ENCODE data around the gene STRBP. TPM values are rescaled to one million over a fixed set of nuclear protein-coding genes. Genes with fewer than 3 reads are reported as not detected.
A peak's percentile ranks its signal among the peaks of the same experiment; 100 is the strongest.

STRBP gene
- total and polyA plus RNA-seq, 5 donors from 2014 or later: 14.9 to 18.2 (median 15.4) TPM

GRCh38 chr9:123090956-123091355 lies 177.4 kb downstream of the STRBP start:
- peaks cover 51% of the 10 kb centered on the region for H3K36me3 Mint-ChIP-seq

GRCh38 chr9:123090198-123090896 lies 178.0 kb downstream of the STRBP start:
- Histone ChIP-seq H3K27me3 (ENCODE audit: control insufficient read depth, insufficient read depth, low read length) (no peaks in the 10 kb centered on the region), H3K4me1 (ENCODE audit: control insufficient read depth, insufficient read depth, low read length, poor library complexity, severe bottlenecking) (no peaks in the 10 kb centered on the region), H3K9me3 (ENCODE audit: control insufficient read depth in 2 of 2, low read length in 2 of 2) (no peaks in the 10 kb centered on the region), H3K4me3 (ENCODE audit: low read depth, low read length) (no peak overlapping the region), H3K27ac (ENCODE audit: insufficient read depth, low read length, poor library complexity, severe bottlenecking) (no peak overlapping the region), H3K36me3 (ENCODE audit: control insufficient read depth, insufficient read depth, low read length) (peaks cover 50% of the 10 kb centered on the region)
- Mint-ChIP-seq H3K36me3 (peaks cover 49% of the 10 kb centered on the region), H3K27me3 (no peaks in the 10 kb centered on the region), H3K4me3 (no peak overlapping the region), H3K9me3 (no peaks in the 10 kb centered on the region), H3K27ac (peak overlapping the region in 1 of 3 donors; percentile 49), H3K4me1 (no peaks in the 10 kb centered on the region)
- no peak for DNase-seq
- ATAC-seq (ENCODE audit: low read depth in 2 of 2): no peak

More at GRCh38 chr9:123090956-123091355, 177.4 kb downstream of the STRBP start:
- Mint-ChIP-seq H3K4me1 (no peaks in the 10 kb centered on the region), H3K9me3 (no peaks in the 10 kb centered on the region), H3K4me3 (no peak overlapping the region), H3K27ac (no peak overlapping the region), H3K27me3 (no peaks in the 10 kb centered on the region)
- H3K27me3 ChIP-seq (ENCODE audit: control insufficient read depth, insufficient read depth, low read length): no peaks in the 10 kb centered on the region
- H3K4me3 ChIP-seq (ENCODE audit: low read depth, low read length): no peak overlapping the region
- no peak for DNase-seq
- no peaks in the 10 kb centered on the region for H3K9me3 ChIP-seq (ENCODE audit: control insufficient read depth in 2 of 2, low read length in 2 of 2)
- ATAC-seq (ENCODE audit: low read depth in 2 of 2): no peak
- H3K36me3 ChIP-seq (ENCODE audit: control insufficient read depth, insufficient read depth, low read length): peaks cover 52% of the 10 kb centered on the region
- H3K27ac ChIP-seq (ENCODE audit: insufficient read depth, low read length, poor library complexity, severe bottlenecking): no peak overlapping the region
- no peaks in the 10 kb centered on the region for H3K4me1 ChIP-seq (ENCODE audit: control insufficient read depth, insufficient read depth, low read length, poor library complexity, severe bottlenecking)

- H3K4me3 Mint-ChIP-seq: no peak overlapping the region
These were observed 178.6 kb downstream of the STRBP start for GRCh38 chr9:123089790-123090189.

GRCh38 chr9:123089040-123089439 lies 179.3 kb downstream of the STRBP start:
- peaks cover 56% of the 10 kb centered on the region for H3K36me3 Mint-ChIP-seq
- H3K27ac Mint-ChIP-seq: peak overlapping the region; percentile 7 to 44 (median 43)

More at GRCh38 chr9:123089790-123090189, 178.6 kb downstream of the STRBP start:
- H3K27ac ChIP-seq (ENCODE audit: insufficient read depth, low read length, poor library complexity, severe bottlenecking): no peak overlapping the region
- no peak for ATAC-seq (ENCODE audit: low read depth in 2 of 2)
- Mint-ChIP-seq H3K27ac (peak overlapping the region in 1 of 3 donors; percentile 49), H3K36me3 (peaks cover 51% of the 10 kb centered on the region), H3K27me3 (no peaks in the 10 kb centered on the region), H3K4me1 (no peaks in the 10 kb centered on the region), H3K9me3 (no peaks in the 10 kb centered on the region)
- no peak for DNase-seq
- no peaks in the 10 kb centered on the region for H3K9me3 ChIP-seq (ENCODE audit: control insufficient read depth in 2 of 2, low read length in 2 of 2)
- H3K36me3 ChIP-seq (ENCODE audit: control insufficient read depth, insufficient read depth, low read length): peaks cover 55% of the 10 kb centered on the region
- no peaks in the 10 kb centered on the region for H3K4me1 ChIP-seq (ENCODE audit: control insufficient read depth, insufficient read depth, low read length, poor library complexity, severe bottlenecking)
- H3K4me3 ChIP-seq (ENCODE audit: low read depth, low read length): no peak overlapping the region
- H3K27me3 ChIP-seq (ENCODE audit: control insufficient read depth, insufficient read depth, low read length): no peaks in the 10 kb centered on the region

GRCh38 chr9:123087359-123087888 lies 181.0 kb downstream of the STRBP start:
- H3K36me3 Mint-ChIP-seq: peaks cover 52% of the 10 kb centered on the region

More at GRCh38 chr9:123089040-123089439, 179.3 kb downstream of the STRBP start:
- Histone ChIP-seq H3K36me3 (ENCODE audit: control insufficient read depth, insufficient read depth, low read length) (peaks cover 60% of the 10 kb centered on the region), H3K4me3 (ENCODE audit: low read depth, low read length) (no peak overlapping the region), H3K27me3 (ENCODE audit: control insufficient read depth, insufficient read depth, low read length) (no peaks in the 10 kb centered on the region), H3K4me1 (ENCODE audit: control insufficient read depth, insufficient read depth, low read length, poor library complexity, severe bottlenecking) (no peaks in the 10 kb centered on the region), H3K9me3 (ENCODE audit: control insufficient read depth in 2 of 2, low read length in 2 of 2) (no peaks in the 10 kb centered on the region), H3K27ac (ENCODE audit: insufficient read depth, low read length, poor library complexity, severe bottlenecking) (no peak overlapping the region)
- no peak for DNase-seq
- Mint-ChIP-seq H3K9me3 (no peaks in the 10 kb centered on the region), H3K4me3 (no peak overlapping the region), H3K4me1 (no peaks in the 10 kb centered on the region), H3K27me3 (no peaks in the 10 kb centered on the region)
- ATAC-seq (ENCODE audit: low read depth in 2 of 2): no peak

GRCh38 chr9:123085916-123086315 lies 182.5 kb downstream of the STRBP start:
- no peaks in the 10 kb centered on the region for H3K9me3 ChIP-seq (ENCODE audit: control insufficient read depth in 2 of 2, low read length in 2 of 2)

More at GRCh38 chr9:123087359-123087888, 181.0 kb downstream of the STRBP start:
- Mint-ChIP-seq H3K4me1 (no peaks in the 10 kb centered on the region), H3K27me3 (no peaks in the 10 kb centered on the region), H3K9me3 (no peaks in the 10 kb centered on the region), H3K4me3 (no peak overlapping the region), H3K27ac (peak overlapping the region in 1 of 3 donors; percentile 69)
- no peaks in the 10 kb centered on the region for H3K4me1 ChIP-seq (ENCODE audit: control insufficient read depth, insufficient read depth, low read length, poor library complexity, severe bottlenecking)
- H3K36me3 ChIP-seq (ENCODE audit: control insufficient read depth, insufficient read depth, low read length): peaks cover 54% of the 10 kb centered on the region
- no peak overlapping the region for H3K4me3 ChIP-seq (ENCODE audit: low read depth, low read length)
- H3K9me3 ChIP-seq (ENCODE audit: control insufficient read depth in 2 of 2, low read length in 2 of 2): no peaks in the 10 kb centered on the region
- no peak overlapping the region for H3K27ac ChIP-seq (ENCODE audit: insufficient read depth, low read length, poor library complexity, severe bottlenecking)
- H3K27me3 ChIP-seq (ENCODE audit: control insufficient read depth, insufficient read depth, low read length): no peaks in the 10 kb centered on the region
- no peak for ATAC-seq (ENCODE audit: low read depth in 2 of 2)
- DNase-seq: no peak

GRCh38 chr9:123084256-123084655 lies 184.1 kb downstream of the STRBP start:
- Mint-ChIP-seq H3K4me3 (no peak overlapping the region), H3K27ac (no peak overlapping the region), H3K27me3 (no peaks in the 10 kb centered on the region), H3K36me3 (peaks cover 50% of the 10 kb centered on the region), H3K4me1 (peaks cover 0 to 8% (median 4%) of the 10 kb centered on the region in 4 donors), H3K9me3 (no peaks in the 10 kb centered on the region)
- H3K9me3 ChIP-seq (ENCODE audit: control insufficient read depth in 2 of 2, low read length in 2 of 2): no peaks in the 10 kb centered on the region
- no peak for ATAC-seq (ENCODE audit: low read depth in 2 of 2)
- no peaks in the 10 kb centered on the region for H3K4me1 ChIP-seq (ENCODE audit: control insufficient read depth, insufficient read depth, low read length, poor library complexity, severe bottlenecking)
- H3K27me3 ChIP-seq (ENCODE audit: control insufficient read depth, insufficient read depth, low read length): no peaks in the 10 kb centered on the region
- no peak overlapping the region for H3K4me3 ChIP-seq (ENCODE audit: low read depth, low read length)
- H3K27ac ChIP-seq (ENCODE audit: insufficient read depth, low read length, poor library complexity, severe bottlenecking): no peak overlapping the region
- peaks cover 46% of the 10 kb centered on the region for H3K36me3 ChIP-seq (ENCODE audit: control insufficient read depth, insufficient read depth, low read length)
- DNase-seq: no peak

More at GRCh38 chr9:123085916-123086315, 182.5 kb downstream of the STRBP start:
- Mint-ChIP-seq H3K36me3 (peaks cover 54% of the 10 kb centered on the region), H3K9me3 (no peaks in the 10 kb centered on the region), H3K27me3 (no peaks in the 10 kb centered on the region), H3K27ac (peak overlapping the region; percentile 0 to 81 (median 44)), H3K4me3 (no peak overlapping the region), H3K4me1 (peaks cover 0 to 8% (median 3%) of the 10 kb centered on the region in 4 donors)
- ATAC-seq (ENCODE audit: low read depth in 2 of 2) (no peak), DNase-seq (no peak)
- H3K36me3 ChIP-seq (ENCODE audit: control insufficient read depth, insufficient read depth, low read length): peaks cover 47% of the 10 kb centered on the region
- H3K4me3 ChIP-seq (ENCODE audit: low read depth, low read length): no peak overlapping the region
- no peak overlapping the region for H3K27ac ChIP-seq (ENCODE audit: insufficient read depth, low read length, poor library complexity, severe bottlenecking)
- no peaks in the 10 kb centered on the region for H3K27me3 ChIP-seq (ENCODE audit: control insufficient read depth, insufficient read depth, low read length)
- H3K4me1 ChIP-seq (ENCODE audit: control insufficient read depth, insufficient read depth, low read length, poor library complexity, severe bottlenecking): no peaks in the 10 kb centered on the region

Data from CD4-positive, CD25-positive, alpha-beta regulatory T cell (primary cell).